Neural progenitor cell (in vitro differentiated cells): Measurements from ENCODE around the gene TUT1. TPM values are rescaled to one million over a fixed set of nuclear protein-coding genes. Genes with fewer than 3 reads are reported as not detected.

Experiments used
- DNase-seq: peaks from one replicate; pipeline ENCODE4 v3.0.0-alpha.2; 2016; ENCODE audit warnings: low spot score
- H2AFZ ChIP-seq: fragments of 200-600 bp; sonication (generic); replicated peaks from 2 replicates; pipeline ENCODE4 v1.6.1; 2016; ENCODE audit warnings: antibody characterized with exemption
- H3F3A ChIP-seq: fragments of 200-600 bp; sonication (generic); 2 replicates; pipeline ENCODE4 v1.6.1; 2016; ENCODE audit warnings: antibody characterized with exemption, low read depth
- H3K27ac ChIP-seq: fragments of 200-600 bp; sonication (generic); 2 replicates; pipeline ENCODE4 v1.5.1; 2016; ENCODE audit warnings: mild to moderate bottlenecking
- H3K27me3 ChIP-seq: fragments of 200-600 bp; sonication (generic); 2 replicates; pipeline ENCODE4 v1.6.1; 2016; ENCODE audit warnings: mild to moderate bottlenecking, moderate library complexity
- H3K36me3 ChIP-seq: fragments of 200-600 bp; sonication (generic); 2 replicates; pipeline ENCODE4 v1.5.1; 2016
- H3K4me1 ChIP-seq: fragments of 200-600 bp; sonication (generic); 2 replicates; pipeline ENCODE4 v1.6.1; 2016; ENCODE audit warnings: mixed run types
- H3K4me2 ChIP-seq: fragments of 200-600 bp; sonication (generic); 2 replicates; pipeline ENCODE4 v1.6.1; 2016
- H3K4me3 ChIP-seq: fragments of 200-600 bp; sonication (generic); 2 replicates; pipeline ENCODE4 v1.5.1; 2016
- H3K79me2 ChIP-seq: fragments of 200-600 bp; sonication (generic); 2 replicates; pipeline ENCODE4 v1.6.1; 2016; ENCODE audit warnings: low read depth
- H3K9ac ChIP-seq: fragments of 200-600 bp; sonication (generic); 2 replicates; pipeline ENCODE4 v1.6.1; 2016
- H3K9me3 ChIP-seq: fragments of 200-600 bp; sonication (generic); 2 replicates; pipeline ENCODE4 v1.5.1; 2016; ENCODE audit warnings: low read depth
- H4K20me1 ChIP-seq: fragments of 200-600 bp; sonication (generic); 2 replicates; pipeline ENCODE4 v1.6.1; 2016; ENCODE audit warnings: low read depth
- H3K27ac Mint-ChIP-seq: 3 replicates; pipeline ENCODE4 v1.8.0; 2021; ENCODE audit warnings: mixed read lengths
- H3K27me3 Mint-ChIP-seq: 2 replicates; pipeline ENCODE4 v1.8.0; 2022; ENCODE audit warnings: low read depth, mild to moderate bottlenecking, inconsistent platforms, moderate library complexity, mixed read lengths; ENCODE audit not compliant: insufficient read depth
- H3K36me3 Mint-ChIP-seq: 3 replicates; pipeline ENCODE4 v1.8.0; 2021; ENCODE audit warnings: mixed read lengths
- H3K4me1 Mint-ChIP-seq: 3 replicates; pipeline ENCODE4 v1.8.0; 2021; ENCODE audit warnings: mixed read lengths
- H3K4me3 Mint-ChIP-seq: 3 replicates; pipeline ENCODE4 v1.8.0; 2021; ENCODE audit warnings: mild to moderate bottlenecking, moderate library complexity, mixed read lengths
- H3K9me3 Mint-ChIP-seq: 3 replicates; pipeline ENCODE4 v1.8.0; 2020; ENCODE audit warnings: mixed read lengths
- EZH2 ChIP-seq: fragments of 200-600 bp; sonication (generic); IDR thresholded peaks from 2 replicates; pipeline ENCODE4 v1.6.1; 2017; ENCODE audit warnings: antibody characterized with exemption, mild to moderate bottlenecking, moderate library complexity
- EZH2phosphoT487 ChIP-seq: fragments of 200-600 bp; sonication (generic); IDR thresholded peaks from 2 replicates; pipeline ENCODE4 v1.6.1; 2017; ENCODE audit warnings: antibody characterized with exemption
- total RNA-seq: library from RNA; depleted of rRNA; stranded (reverse); fragments of >200 nt; gene quantifications from 2 replicates; pipeline ENCODE4 v1.2.3, GENCODE V29; 2015; ENCODE audit warnings: low replicate concordance
- TF ChIP-seq, protein P1 (sequence below): fragments of 200-600 bp; sonication (generic); IDR thresholded peaks from 2 replicates; pipeline ENCODE4 v1.5.1; 2017; ENCODE audit warnings: antibody characterized with exemption, mild to moderate bottlenecking

TUT1 gene
- total RNA-seq, 1 donor from 2014 or later = 4.8 TPM

DNA sequence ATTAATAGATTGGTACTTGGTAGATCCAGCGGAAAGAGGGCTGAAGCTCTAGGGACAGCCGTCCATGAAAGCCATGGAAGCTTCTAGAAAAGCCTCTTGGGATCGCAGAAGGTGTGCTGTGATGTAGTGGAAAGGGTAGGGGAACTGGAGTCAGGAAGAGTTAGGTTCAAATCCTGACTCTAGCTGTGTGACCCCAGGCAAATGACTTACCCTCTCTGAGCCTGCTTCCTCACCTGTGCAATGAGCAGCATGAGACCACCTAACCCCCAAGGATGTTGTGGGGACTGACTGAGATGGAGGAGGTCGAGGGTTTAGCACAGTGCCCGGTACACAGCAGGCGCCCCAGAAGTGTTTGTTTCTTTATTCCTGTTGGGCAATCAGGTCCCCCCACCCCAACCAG, 19.1 kb upstream of the TUT1 start:
- Histone ChIP-seq H3F3A (peaks cover 20% of the 10 kb centered on the region), H3K36me3 (no peaks in the 10 kb centered on the region), H3K4me1 (peaks cover 8% of the 10 kb centered on the region), H3K4me3 (no peak overlapping the region), H3K9me3 (no peaks in the 10 kb centered on the region), H3K4me2 (no peak overlapping the region), H2AFZ (no peak overlapping the region), H3K79me2 (no peaks in the 10 kb centered on the region), H3K27me3 (peaks cover 13% of the 10 kb centered on the region), H4K20me1 (no peaks in the 10 kb centered on the region), H3K27ac (no peak overlapping the region), H3K9ac (no peak overlapping the region)
- Mint-ChIP-seq H3K27ac (no peak overlapping the region), H3K9me3 (no peaks in the 10 kb centered on the region), H3K4me1 (peaks cover 33% of the 10 kb centered on the region), H3K27me3 (peaks cover 4% of the 10 kb centered on the region), H3K36me3 (peaks cover 7% of the 10 kb centered on the region), H3K4me3 (peak overlapping the region; percentile 94)
- no peak for TF ChIP-seq EZH2
- TF ChIP-seq, protein P1, sequence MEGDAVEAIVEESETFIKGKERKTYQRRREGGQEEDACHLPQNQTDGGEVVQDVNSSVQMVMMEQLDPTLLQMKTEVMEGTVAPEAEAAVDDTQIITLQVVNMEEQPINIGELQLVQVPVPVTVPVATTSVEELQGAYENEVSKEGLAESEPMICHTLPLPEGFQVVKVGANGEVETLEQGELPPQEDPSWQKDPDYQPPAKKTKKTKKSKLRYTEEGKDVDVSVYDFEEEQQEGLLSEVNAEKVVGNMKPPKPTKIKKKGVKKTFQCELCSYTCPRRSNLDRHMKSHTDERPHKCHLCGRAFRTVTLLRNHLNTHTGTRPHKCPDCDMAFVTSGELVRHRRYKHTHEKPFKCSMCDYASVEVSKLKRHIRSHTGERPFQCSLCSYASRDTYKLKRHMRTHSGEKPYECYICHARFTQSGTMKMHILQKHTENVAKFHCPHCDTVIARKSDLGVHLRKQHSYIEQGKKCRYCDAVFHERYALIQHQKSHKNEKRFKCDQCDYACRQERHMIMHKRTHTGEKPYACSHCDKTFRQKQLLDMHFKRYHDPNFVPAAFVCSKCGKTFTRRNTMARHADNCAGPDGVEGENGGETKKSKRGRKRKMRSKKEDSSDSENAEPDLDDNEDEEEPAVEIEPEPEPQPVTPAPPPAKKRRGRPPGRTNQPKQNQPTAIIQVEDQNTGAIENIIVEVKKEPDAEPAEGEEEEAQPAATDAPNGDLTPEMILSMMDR = no peak
- TF ChIP-seq EZH2phosphoT487 = no peak
- no peak for DNase-seq

DNA sequence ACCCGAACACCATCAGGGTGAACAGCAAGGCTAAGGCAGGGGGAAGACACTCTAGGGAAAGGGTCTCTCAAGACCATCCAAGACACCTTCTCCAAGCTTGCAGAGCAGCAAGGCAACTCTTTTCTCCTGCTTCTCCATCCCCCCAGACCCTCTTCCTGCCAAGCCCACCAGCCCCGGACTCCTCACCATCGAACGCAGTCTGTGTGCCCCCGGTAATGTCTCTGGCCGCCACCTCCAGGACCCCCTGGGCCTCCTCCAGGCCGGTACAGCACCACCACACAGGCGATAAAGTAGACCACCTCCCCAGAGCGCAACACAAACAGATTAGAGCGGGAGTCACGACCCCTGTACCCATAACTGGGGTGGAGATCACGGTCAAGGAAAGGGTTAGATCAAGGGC, 17.5 kb upstream of the TUT1 start:
- H3K27me3 ChIP-seq = peaks cover 18% of the 10 kb centered on the region
- no peaks in the 10 kb centered on the region for H3K79me2 ChIP-seq
- no peak for DNase-seq
- Mint-ChIP-seq H3K36me3 (peaks cover 7% of the 10 kb centered on the region), H3K4me1 (peaks cover 44% of the 10 kb centered on the region), H3K27me3 (peaks cover 5% of the 10 kb centered on the region), H3K4me3 (no peak overlapping the region), H3K27ac (no peak overlapping the region), H3K9me3 (no peaks in the 10 kb centered on the region)
- no peaks in the 10 kb centered on the region for H4K20me1 ChIP-seq
- H3K27ac ChIP-seq = no peak overlapping the region
- H3F3A ChIP-seq = peaks cover 32% of the 10 kb centered on the region
- no peaks in the 10 kb centered on the region for H3K9me3 ChIP-seq
- TF ChIP-seq, protein P1 = no peak
- TF ChIP-seq EZH2phosphoT487 (no peak), EZH2 (no peak)
- H3K4me3 ChIP-seq = no peak overlapping the region
- H3K9ac ChIP-seq = no peak overlapping the region
- no peak overlapping the region for H3K4me2 ChIP-seq
- H2AFZ ChIP-seq = no peak overlapping the region
- peaks cover 23% of the 10 kb centered on the region for H3K4me1 ChIP-seq
- H3K36me3 ChIP-seq = no peaks in the 10 kb centered on the region

DNA sequence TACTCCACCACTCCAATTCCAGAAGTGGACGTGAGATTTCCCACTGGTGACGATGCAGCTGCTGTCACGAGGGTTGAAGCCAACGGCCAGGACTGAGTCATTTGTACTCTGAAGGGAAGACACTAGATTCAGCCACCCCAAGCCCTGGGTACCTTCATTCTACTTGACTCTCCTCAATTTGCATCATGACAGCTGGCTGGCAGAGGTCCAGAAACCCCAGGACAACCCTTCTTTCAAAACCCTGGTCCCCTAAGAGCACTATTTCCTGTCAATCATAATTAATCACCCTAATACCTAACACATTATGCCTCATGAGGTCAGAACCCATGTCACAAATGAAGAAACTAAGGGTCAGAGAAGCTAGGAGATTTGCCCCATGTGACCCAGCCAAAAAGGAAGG, 16.4 kb upstream of the TUT1 start:
- TF ChIP-seq EZH2phosphoT487 = no peak
- TF ChIP-seq, protein P1 = no peak
- no peak for TF ChIP-seq EZH2
- Mint-ChIP-seq H3K27ac (peak overlapping the region; percentile 9), H3K27me3 (peaks cover 5% of the 10 kb centered on the region), H3K4me3 (no peak overlapping the region), H3K36me3 (peaks cover 11% of the 10 kb centered on the region), H3K4me1 (peaks cover 51% of the 10 kb centered on the region), H3K9me3 (no peaks in the 10 kb centered on the region)
- DNase-seq = no peak
- Histone ChIP-seq H4K20me1 (no peaks in the 10 kb centered on the region), H3K4me1 (peaks cover 25% of the 10 kb centered on the region), H3K9ac (no peak overlapping the region), H3K27ac (no peak overlapping the region), H3F3A (peaks cover 35% of the 10 kb centered on the region), H2AFZ (no peak overlapping the region), H3K9me3 (no peaks in the 10 kb centered on the region), H3K27me3 (peaks cover 28% of the 10 kb centered on the region), H3K4me3 (no peak overlapping the region), H3K79me2 (no peaks in the 10 kb centered on the region), H3K4me2 (no peak overlapping the region), H3K36me3 (no peaks in the 10 kb centered on the region)
